ENCODE measurements around the gene IRX2. TPM values are rescaled to one million over a fixed set of nuclear protein-coding genes. Genes with fewer than 3 reads are reported as not detected.

The IRX2 gene
- total and polyA plus RNA-seq, 2 donors (not counting 1 experiment from before 2014, with no cell fraction given) = not detected

DNA sequence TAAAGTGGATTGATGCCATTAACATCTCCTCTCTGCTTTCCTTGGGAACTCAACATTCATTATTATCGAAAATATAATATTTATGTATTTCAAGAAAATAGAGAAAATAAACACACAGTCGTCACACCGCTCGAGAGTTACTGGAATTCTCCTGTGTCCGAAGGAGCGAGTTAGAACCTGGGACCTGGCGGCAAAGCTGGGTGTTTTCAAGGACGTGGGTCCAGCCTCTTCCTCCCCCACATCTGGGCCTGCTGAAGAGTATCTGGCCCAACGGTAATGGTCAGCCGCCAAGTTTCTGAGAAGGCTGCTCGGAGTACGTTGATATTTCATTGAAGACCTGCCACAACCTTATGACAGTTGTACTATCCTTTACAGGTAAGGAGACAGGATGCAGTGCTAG is 47.9 kb downstream of the IRX2 start:
- TF ChIP-seq EZH2 (IDR thresholded peaks at IDR 0.05; ENCODE audit: borderline replicate concordance, insufficient read depth, low read depth, low read length, poor library complexity, severe bottlenecking) = no peak
- TF ChIP-seq, protein P1, sequence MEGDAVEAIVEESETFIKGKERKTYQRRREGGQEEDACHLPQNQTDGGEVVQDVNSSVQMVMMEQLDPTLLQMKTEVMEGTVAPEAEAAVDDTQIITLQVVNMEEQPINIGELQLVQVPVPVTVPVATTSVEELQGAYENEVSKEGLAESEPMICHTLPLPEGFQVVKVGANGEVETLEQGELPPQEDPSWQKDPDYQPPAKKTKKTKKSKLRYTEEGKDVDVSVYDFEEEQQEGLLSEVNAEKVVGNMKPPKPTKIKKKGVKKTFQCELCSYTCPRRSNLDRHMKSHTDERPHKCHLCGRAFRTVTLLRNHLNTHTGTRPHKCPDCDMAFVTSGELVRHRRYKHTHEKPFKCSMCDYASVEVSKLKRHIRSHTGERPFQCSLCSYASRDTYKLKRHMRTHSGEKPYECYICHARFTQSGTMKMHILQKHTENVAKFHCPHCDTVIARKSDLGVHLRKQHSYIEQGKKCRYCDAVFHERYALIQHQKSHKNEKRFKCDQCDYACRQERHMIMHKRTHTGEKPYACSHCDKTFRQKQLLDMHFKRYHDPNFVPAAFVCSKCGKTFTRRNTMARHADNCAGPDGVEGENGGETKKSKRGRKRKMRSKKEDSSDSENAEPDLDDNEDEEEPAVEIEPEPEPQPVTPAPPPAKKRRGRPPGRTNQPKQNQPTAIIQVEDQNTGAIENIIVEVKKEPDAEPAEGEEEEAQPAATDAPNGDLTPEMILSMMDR (IDR thresholded peaks at IDR 0.05) = no peak
- Histone ChIP-seq H3K9ac (ENCODE audit: low read length) (no peak overlapping the region), H3K4me1 (ENCODE audit: control insufficient read depth in 2 of 2, insufficient read depth in 2 of 2, low read length in 2 of 2) (no peaks in the 10 kb centered on the region), H3K36me3 (replicated peaks in 1 of 2; ENCODE audit: control extremely low read depth in 1 of 2, control insufficient read depth in 1 of 2, extremely low read depth in 1 of 2, insufficient read depth in 2 of 2, low read length in 1 of 2) (no peaks in the 10 kb centered on the region), H3K79me2 (ENCODE audit: control insufficient read depth, insufficient read depth, low read length) (no peaks in the 10 kb centered on the region), H3K27ac (ENCODE audit: low read length in 2 of 2) (no peak overlapping the region), H3K27me3 (replicated peaks in 1 of 4; ENCODE audit: control extremely low read depth in 1 of 4, control insufficient read depth in 3 of 4, insufficient read depth in 4 of 4, low read length in 3 of 4) (no peaks in the 10 kb centered on the region), H3K4me3 (ENCODE audit: control extremely low read depth in 1 of 5, extremely low read depth in 1 of 5, insufficient read depth in 1 of 5, low read depth in 2 of 5, low read length in 4 of 5) (no peak overlapping the region), H4K20me1 (ENCODE audit: control insufficient read depth, insufficient read depth, low read length, poor library complexity, severe bottlenecking) (no peaks in the 10 kb centered on the region), H3K9me3 (ENCODE audit: control extremely low read depth in 1 of 3, control insufficient read depth in 2 of 3, insufficient read depth in 1 of 3, low read length in 2 of 3) (peaks cover 0 to 33% (median 0%) of the 10 kb centered on the region in 3 donors), H2AFZ (ENCODE audit: insufficient read depth, low read depth, low read length, poor library complexity, severe bottlenecking) (no peak overlapping the region), H3K4me2 (replicated peaks; ENCODE audit: low read depth, low read length, poor library complexity, severe bottlenecking) (no peak overlapping the region)
- no peaks in the 10 kb centered on the region for H3K4me1 Mint-ChIP-seq
- ATAC-seq (ENCODE audit: low read depth) (no peak), DNase-seq (no peak)
- POLR2A ChIA-PET = no interaction called here
- CTCF ChIA-PET = no interaction called here
- no peaks in the 10 kb centered on the region for H3K9me3 Mint-ChIP-seq (ENCODE audit: insufficient read depth)
- intact Hi-C loops (cut with micrococcal nuclease) = no loop called here
- 88% methylated on average over 4 of the region's 12 CpGs for WGBS (ENCODE audit: insufficient coverage)
- no peaks in the 10 kb centered on the region for H3K27me3 Mint-ChIP-seq
- no peak overlapping the region for H3K4me3 Mint-ChIP-seq
- no peak overlapping the region for H3K27ac Mint-ChIP-seq

- no peaks in the 10 kb centered on the region for H3K27me3 Mint-ChIP-seq
- H3K27me3 ChIP-seq (replicated peaks in 1 of 4; ENCODE audit: control extremely low read depth in 1 of 4, control insufficient read depth in 3 of 4, insufficient read depth in 4 of 4, low read length in 3 of 4) = no peaks in the 10 kb centered on the region
- CTCF ChIA-PET = no interaction called here
These were observed 48.4 kb downstream of the IRX2 start for GRCh38 chr5:2703041-2703440.

More at GRCh38 chr5:2703041-2703440, 48.4 kb downstream of the IRX2 start:
- H3K27ac ChIP-seq (ENCODE audit: low read length in 2 of 2) = no peak overlapping the region
- H3K9me3 ChIP-seq (ENCODE audit: control extremely low read depth in 1 of 3, control insufficient read depth in 2 of 3, insufficient read depth in 1 of 3, low read length in 2 of 3) = peaks cover 0 to 33% (median 0%) of the 10 kb centered on the region in 3 donors
- Mint-ChIP-seq H3K9me3 (ENCODE audit: insufficient read depth) (no peaks in the 10 kb centered on the region), H3K4me1 (no peaks in the 10 kb centered on the region), H3K4me3 (no peak overlapping the region), H3K27ac (no peak overlapping the region)
- POLR2A ChIA-PET = no interaction called here
- intact Hi-C loops (cut with micrococcal nuclease) = no loop called here
- no peak for ATAC-seq (ENCODE audit: low read depth)
- TF ChIP-seq EZH2 (IDR thresholded peaks at IDR 0.05; ENCODE audit: borderline replicate concordance, insufficient read depth, low read depth, low read length, poor library complexity, severe bottlenecking) = no peak
- TF ChIP-seq, protein P1 (IDR thresholded peaks at IDR 0.05) = no peak
- no peaks in the 10 kb centered on the region for H3K4me1 ChIP-seq (ENCODE audit: control insufficient read depth in 2 of 2, insufficient read depth in 2 of 2, low read length in 2 of 2)
- H3K9ac ChIP-seq (ENCODE audit: low read length) = no peak overlapping the region
- H2AFZ ChIP-seq (ENCODE audit: insufficient read depth, low read depth, low read length, poor library complexity, severe bottlenecking) = no peak overlapping the region
- DNase-seq = no peak
- no peaks in the 10 kb centered on the region for H3K36me3 ChIP-seq (replicated peaks in 1 of 2; ENCODE audit: control extremely low read depth in 1 of 2, control insufficient read depth in 1 of 2, extremely low read depth in 1 of 2, insufficient read depth in 2 of 2, low read length in 1 of 2)
- no peak overlapping the region for H3K4me2 ChIP-seq (replicated peaks; ENCODE audit: low read depth, low read length, poor library complexity, severe bottlenecking)
- WGBS (ENCODE audit: insufficient coverage) = 97% methylated on average over 7 of the region's 13 CpGs
- no peak overlapping the region for H3K4me3 ChIP-seq (ENCODE audit: control extremely low read depth in 1 of 5, extremely low read depth in 1 of 5, insufficient read depth in 1 of 5, low read depth in 2 of 5, low read length in 4 of 5)
- H3K79me2 ChIP-seq (ENCODE audit: control insufficient read depth, insufficient read depth, low read length) = no peaks in the 10 kb centered on the region
- no peaks in the 10 kb centered on the region for H4K20me1 ChIP-seq (ENCODE audit: control insufficient read depth, insufficient read depth, low read length, poor library complexity, severe bottlenecking)
